NCI-H69 (cell line): ENCODE measurements around the gene PTPRN2.
A peak's percentile ranks its signal among the peaks of the same experiment; 100 is the strongest.

Source experiments
- DNase-seq: peaks from one replicate; lab custom pipeline; 2025; lab: John Stamatoyannopoulos, UW

Gene PTPRN2

DNA sequence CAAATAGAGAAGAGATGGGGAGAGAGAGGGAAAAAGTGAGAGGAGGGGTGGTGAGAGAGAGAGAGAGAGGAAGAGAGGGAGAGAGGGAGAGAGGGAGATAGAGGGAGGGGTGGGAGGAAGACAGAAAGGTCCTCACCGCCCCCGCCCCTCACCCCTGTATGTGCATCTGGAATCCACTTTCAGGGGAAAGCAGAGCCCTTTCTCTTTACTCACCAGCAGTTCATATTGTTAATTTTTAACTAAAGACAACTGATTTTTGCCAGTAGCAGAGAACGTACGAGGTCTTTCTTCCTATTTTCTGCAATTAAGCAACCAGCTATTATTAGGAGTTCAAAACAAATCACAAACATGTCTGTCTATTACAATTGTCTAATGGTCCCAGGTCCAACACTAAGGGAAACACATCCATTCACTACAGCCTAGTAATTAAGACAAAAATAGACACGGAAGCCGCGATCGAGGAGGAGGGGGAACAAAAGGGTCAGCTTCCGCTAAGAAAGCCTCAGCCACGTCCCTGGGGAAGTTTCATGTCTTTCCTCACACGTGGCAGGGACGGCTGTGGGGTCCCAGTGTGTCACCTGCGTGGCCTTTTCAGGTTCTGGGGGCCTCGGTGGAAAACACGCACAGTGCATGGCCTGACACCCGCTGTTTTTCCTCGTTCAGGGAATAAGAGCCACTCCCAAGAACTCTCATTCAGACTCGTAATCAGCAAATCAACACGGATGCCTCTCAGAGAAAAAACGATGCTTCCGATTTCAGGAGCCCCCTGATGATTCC, 572.0 kb downstream of the PTPRN2 start:
- peak; percentile 92 for DNase-seq

DNA sequence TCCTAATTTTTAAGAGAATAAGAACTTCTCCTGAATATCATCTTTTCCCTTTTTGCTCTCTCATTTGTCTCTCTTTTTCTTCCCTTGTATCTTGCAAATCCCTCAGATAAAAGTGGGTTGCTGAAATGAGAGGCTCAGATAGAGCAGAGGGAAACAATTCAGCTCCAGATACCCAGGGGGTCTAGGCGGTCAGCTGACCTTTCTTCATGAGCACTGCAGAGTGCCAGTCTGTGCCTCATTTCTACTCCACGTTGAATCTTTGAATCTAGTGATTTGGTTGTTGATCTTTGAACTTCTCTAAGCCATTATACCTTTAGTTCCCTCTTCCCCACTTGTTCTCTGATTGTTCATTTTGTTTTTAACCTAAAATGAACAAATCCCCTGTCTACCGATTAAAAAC, 572.6 kb downstream of the PTPRN2 start:
- peak; percentile 56 for DNase-seq

DNA sequence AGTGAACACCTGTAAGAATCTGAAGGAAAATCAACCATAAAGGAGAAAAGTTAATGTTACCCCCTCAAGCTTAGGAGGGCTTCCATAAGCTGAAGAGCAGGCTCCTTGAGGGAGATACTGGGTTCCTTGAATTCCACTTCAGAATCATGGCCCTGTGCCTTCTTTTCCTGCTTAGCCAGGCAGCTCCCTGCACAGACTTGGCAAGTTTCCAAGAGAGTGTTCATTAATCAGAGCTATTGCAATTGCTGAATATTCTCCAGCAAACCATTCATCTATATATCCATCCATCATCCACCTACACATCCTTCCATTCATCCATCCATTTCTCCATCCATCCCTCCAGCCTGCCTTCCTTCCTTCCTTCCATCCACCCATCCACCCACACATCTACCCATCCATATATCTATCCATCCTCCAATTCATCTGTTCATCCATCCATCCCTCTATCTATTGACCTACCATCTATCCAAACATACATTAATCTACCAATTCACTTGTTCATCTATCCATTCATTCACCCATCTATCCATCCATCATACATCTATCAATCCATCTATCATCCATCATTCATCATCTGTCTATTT, 574.4 kb downstream of the PTPRN2 start:
- DNase-seq = peak; percentile 65

DNA sequence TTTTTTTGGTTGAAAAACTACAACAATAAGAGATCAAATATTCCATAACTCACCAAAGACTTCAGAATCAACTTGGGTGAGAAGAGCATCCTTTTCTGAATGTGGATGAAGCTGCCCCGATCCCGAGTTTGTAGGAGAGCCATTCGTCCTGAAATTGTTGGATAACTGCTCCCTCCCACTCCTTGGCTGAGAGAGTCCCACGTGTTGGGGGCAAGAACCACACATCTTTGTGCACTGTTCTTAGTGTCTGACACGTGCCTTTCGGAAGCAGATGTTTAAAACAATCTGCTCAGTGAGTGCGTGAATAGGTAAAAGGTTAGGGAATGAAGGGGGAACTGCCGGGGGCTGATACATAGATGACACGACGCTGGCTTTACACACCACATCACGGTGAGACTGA, 575.7 kb downstream of the PTPRN2 start:
- DNase-seq = no peak

DNA sequence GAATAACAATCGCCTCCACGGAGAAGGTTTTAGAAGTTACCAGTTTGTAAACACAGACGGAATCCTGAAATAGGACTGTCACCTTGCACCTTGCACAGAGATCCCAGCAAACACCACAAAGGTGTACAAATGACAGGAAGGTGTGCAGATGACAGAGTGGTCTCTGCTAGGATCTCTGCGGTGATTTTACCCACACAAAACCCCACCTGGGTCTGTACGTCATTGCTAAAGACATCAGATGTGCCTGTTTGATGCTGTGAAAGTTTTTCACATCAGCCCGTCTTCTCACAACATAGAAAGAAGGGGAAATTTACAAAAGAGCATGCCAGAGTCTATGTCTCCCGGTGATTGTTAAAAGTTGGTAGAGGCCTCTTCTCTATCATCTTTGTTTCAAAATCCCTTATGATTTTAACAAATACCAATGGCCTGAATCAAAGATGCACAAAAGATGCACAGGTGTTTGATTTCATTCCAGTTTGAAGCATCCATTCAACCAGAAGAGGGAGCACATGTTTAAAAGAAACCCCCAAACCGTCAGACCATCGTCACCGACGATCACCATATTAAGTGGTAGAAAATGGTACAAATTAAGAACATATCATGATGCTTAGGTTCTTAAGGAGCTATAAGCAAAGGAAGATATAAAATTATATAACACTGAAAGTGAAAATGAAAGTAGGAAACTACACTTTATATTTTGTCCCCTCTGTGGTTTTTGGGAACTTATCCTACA, 576.5 kb downstream of the PTPRN2 start:
- peak; percentile 14 for DNase-seq

DNA sequence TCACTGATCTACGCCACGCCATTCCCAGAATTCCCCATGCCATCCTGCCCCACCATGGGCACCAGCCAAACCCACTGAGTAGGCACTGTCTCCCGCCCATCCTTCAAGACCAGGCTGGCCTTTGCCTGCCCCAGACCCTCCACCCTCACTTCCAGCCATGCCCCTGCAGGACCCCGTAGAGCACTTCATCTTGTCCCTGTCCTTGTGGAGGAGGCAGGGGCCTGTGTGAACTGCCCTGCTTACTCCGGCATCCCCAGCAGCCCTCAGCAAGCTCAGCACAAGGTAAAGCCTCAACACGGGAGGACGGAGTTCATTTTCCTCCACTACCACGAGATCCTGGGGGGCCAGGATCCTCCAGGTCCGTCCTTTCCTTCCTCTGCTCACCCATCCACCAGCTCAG, 577.7 kb downstream of the PTPRN2 start:
- no peak for DNase-seq

DNA sequence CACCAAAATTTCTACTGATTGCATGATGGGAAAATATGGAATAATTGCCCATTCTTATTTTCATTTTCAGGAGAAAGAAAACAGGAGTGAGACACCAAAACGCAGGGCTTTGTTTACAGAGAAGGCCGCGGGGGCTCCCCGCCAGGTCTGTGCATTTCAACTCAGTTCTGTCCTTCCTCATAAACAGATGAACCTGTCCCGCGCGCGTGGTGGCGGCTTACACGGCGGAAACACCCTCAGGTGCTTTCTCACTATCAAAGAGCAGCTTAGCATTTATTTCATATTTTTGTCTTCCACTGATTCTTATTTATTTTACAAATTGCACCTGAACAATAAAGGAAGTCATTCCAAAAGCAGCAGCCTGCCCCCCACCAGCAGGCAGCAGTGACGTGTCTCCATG, 579.4 kb downstream of the PTPRN2 start:
- peak; percentile 77 for DNase-seq

DNA sequence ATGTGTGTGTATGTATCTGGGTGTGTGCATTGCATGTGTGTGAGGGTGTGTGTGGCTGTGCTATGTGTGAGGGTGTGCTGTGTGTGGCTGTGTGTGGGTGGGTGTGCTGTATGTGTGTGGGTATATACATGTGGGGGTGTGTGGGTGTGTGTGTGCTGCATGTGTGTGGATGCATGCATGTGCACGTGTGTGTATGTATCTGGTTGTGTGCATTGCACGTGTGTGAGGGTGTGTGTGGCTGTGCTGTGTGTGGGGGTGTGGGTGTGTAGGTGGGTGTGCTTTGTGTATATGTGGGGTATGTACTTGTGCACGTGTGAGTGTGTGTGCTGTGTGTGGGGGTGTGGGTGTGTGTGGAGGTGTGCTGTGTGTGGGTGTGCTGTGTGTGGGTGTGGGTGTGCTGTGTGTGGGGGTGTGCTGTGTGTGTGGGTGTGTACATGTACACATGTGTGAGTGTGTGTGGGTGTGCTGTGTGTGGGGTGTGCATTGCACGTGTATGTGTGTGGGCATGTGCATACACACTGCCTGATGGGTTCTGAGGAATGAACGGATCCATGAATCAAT, 579.8 kb downstream of the PTPRN2 start:
- no peak for DNase-seq

DNA sequence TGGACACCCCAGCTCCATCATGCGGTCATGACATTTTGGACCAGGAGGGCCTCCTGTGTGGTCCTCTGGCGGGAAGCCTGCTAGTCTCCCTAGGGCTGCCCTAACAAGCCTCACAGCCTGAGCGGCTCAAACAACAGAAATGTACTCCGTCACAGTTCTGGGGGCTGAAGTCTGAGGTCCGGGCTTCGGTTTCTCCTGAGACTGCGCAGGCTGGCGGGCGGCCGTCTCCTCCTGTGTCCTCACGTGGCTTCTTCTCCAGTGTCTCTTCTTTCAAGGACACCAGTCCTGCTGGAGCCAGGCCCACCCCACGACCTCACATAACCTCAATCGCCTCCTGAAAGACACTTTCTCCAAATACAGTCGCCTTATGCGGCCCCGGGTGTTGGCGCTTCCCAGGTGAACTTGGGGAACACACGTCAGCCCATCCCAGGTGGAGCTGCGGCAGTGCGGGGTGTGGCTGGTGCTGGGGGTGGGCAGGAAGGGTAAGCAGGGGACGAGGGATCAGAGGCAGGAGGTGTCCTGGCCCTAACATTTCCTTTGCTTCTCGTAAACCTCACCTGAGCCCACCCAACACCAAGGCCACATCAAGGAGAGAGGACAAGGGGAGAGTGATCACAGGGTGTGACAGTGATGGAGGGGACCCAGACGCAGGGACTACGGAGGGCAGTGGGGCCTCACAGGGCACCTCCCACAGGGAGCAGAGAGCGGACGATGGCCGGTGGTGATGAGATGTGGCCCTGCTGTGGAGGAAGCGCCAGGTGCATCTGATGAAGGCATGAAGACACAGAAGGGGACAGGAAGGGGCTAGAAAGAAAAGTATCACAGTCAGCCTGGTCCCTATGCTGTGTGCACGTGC, 580.6 kb downstream of the PTPRN2 start:
- no peak for DNase-seq

DNA sequence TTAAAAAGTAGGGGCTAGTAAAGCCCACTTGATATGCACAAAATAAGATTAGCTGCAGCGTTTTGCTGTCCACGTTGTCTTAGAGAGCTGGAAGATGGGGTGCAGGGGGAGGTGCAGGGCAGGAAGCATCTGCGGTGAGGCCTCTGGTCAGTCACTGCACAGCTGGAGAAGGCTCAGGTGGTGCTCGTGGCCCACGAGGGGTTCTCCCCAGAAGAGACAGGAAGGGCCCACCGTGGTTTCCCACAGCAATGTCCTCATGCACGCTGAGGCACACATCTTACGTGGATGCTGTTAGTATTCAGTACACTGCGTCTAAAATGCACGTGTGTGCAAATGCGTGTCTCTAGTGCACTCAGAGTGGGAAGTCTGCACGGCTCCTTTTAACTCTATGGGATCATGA, 582.1 kb downstream of the PTPRN2 start:
- no peak for DNase-seq

DNA sequence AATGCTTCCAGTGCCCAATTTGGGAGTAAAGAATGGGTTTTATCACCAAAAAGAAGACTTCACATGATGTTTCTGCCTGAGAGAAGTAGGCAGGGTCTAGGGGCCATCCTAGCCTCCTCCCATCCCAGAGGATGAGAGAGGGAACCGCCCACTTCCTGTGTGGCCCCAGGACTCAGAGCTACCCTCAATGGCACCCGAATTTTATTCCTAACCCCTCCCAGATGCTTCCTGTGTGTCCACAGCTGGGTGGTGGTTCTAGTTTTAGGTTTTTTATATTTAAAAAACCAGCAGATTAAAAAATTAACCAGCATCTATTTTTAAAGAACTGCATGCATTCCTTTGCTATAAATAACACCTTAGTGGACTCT, 583.5 kb downstream of the PTPRN2 start:
- peak; percentile 20 for DNase-seq

DNA sequence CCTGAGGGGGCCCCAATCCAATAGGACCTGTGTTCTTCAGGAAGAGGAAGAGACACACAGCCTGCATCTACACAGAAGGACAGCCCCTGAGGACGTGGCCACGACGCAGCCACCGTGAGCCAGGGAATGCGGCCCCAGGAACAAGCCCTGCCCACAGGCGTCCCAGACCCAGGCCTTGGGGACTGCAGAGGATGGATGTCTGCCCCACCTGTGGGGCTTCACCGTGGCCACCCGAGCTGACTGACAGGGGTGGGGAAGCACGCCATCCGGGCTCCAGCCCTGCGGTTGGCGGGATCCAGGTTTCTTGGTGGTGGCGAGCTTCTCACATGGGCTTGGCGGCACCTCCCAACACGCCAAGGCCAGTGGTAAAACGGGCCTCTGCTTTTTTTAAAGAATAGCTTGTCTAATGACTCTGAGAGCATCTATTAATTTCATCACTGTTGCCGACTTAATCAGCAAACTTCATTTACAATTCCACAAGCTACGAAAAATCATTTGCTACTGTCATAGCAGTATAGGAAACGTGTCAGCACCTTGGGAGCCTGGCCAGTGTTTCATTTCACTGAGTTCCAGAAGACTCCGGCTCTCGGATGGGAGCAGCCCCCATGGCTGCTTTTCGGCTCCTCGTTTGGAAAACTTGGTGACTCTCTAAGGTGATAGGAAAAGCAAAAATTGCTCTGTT, 584.0 kb downstream of the PTPRN2 start:
- no peak for DNase-seq

DNA sequence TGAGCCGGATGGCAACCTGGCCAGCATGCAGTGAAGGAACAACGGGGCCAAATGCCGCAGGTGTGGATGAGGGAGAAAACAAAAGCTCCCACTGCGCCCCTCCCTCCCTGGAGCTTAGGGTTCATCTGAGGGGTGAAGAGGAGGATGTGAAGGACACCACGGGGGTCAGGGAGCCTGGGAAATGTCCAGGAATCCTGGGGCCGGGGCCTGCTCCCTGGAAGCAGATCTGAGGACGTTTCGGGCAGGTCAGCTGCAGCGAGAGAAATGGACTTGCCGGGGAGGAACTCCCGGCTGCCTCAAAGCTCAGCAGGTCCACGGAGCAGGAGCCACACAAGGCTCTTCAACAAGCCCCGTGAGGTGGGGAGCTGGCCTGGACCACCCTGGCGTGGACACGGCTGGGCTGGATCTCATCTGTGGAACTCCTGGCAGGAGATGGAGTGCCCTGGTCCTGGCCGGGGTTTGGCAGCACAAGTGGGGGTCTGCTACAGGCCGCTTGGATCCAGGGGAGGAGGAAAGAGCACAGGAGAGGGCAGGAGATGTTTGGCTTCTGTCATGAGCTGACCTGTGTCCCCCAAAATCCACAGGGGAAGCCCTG, 585.0 kb downstream of the PTPRN2 start:
- DNase-seq = no peak

DNA sequence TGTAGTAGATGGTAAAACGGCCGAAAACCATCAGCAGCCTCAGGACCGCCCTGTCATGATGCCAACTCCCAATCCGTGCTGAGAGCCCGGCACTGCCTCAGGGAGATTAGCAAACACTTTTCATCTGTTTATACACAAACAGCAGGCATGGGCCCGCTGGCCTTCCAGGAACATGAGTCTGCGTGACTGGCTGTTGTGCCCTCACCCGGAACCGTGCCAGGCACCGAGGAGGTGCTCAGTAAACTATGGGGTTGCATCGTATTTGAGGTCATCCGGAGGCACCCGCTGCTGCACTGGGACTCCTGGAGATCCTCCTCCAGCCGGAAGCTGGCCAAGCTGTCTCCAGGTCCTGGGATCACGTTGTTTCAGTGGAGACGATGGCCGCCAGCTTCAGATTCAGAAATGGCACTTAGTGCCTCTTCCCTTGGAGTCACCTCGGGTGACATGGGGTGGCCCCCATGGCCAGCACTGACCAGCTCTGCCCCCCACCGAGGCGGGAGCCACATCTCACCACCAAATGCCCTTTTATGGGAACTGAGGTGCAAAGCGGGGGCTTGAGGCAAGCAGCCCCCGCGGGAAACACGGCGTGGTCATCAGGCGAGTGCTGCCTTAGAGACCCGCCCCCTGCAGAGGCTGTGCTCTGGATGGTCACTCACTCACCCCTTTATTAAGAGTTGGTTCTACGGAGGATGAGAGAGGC, 585.9 kb downstream of the PTPRN2 start:
- DNase-seq = peak; percentile 99

DNA sequence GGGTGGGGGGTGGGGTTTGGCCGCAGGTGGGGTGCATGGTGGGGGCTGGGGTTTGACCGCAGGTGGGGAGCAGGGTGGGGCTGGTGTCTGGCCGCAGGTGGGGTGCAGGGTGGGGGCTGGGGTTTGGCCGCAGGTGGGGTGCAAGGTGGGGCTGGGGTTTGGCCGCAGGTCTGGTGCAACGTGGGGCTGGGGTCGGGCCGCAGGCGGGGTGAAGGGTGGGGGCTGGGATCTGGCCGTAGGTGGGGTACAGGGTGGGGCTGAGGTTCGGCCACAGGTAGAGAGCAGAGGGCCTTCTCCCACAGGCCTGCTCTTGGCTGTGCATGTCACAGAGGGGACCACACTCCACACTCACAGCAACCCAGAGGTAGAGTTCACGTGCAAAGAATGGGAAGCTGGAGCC, 586.6 kb downstream of the PTPRN2 start:
- no peak for DNase-seq

DNA sequence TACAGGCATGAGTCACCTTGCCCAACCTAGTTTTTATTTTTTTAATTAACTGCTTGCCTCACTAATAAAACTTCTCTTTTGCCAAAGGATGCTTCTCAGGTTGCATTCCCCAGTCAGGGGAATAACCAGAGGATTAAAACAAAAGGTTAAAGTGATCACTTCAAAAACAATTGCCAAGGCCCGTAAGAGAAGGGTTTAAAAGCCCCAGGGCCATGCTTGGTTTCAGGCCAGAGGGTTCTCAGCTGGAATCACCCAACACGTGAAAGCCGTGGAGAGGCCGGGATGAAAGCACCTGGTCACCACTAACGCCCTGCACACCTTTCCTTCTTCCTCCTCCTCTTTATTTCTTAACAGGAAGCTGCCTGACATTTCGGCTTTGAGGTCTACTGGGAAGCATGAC, 587.5 kb downstream of the PTPRN2 start:
- DNase-seq = peak; percentile 94

DNA sequence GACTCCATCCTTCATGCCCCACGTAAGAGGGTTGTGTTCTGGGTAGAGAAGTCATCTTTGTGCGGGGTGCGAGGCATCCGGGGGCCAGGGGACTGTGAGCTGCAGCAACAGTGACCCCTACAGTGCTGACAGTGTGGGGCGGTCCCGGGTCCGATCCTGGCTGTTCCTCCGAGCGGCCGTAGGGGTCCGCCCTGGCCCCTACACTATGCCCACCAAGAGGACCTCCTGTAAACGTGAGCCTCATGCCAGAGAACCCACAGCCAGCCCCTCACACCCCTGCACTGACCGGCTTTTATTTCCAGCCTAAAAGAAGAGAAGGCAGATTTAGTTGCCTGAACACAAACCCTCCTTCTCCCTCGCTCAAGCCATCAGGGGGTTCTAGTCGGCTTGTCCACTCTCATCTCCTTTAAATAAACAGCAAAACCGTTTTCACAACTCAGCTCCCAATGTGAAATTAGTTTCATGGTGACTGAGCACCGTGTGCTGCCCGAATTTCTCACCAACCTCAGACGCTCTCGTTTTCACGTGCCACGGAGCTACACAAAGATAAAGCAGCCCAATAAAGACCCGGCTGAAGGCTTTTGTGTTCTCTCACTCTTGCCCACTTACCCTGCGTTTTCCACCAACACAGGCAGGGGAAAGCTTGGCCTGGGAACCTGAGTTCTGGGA, 588.6 kb downstream of the PTPRN2 start:
- no peak for DNase-seq

DNA sequence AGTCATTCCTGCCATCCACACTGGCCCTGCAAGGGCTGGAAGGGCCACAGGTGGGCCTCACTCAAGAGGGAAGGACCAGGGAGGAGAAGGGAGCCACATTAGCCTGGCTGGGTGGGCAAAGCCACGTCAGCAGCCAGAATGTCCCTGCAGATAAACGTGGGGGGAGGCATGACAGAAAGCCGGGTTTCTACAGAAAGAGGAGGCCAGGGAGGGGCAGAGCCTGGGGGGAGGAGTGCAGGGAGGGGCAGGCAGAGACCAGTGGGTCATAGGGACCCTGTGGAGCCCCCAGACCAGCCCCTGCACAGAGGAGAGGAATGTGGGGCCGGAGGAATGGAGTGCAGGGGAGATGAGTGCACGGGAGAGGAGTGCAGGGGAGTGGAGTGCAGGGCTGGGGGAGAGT, 590.2 kb downstream of the PTPRN2 start:
- DNase-seq = no peak

DNA sequence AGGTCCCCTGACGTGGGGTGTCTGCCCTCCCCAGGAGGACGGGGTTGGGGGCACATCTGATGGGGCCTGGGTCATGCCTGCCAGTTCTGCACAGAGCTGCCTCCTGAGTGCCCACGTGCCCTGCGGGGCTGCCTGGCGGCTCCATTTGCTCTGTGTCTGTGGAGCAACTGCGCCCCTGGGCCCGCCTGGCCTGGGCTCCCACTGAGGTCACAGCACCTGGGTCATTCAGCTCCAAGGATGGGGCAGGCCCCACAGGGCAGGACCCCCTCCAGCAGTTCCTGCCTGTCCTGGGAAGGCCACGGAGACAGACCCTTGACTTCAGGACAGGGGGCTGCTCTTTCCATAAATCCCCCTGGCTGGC, 590.6 kb downstream of the PTPRN2 start:
- no peak for DNase-seq
